NCI-H2029 (cell line): ENCODE measurements around the gene GUCY2F.

Source experiments
- DNase-seq: peaks from one replicate; lab custom pipeline; 2025; lab: John Stamatoyannopoulos, UW

Gene GUCY2F

DNA sequence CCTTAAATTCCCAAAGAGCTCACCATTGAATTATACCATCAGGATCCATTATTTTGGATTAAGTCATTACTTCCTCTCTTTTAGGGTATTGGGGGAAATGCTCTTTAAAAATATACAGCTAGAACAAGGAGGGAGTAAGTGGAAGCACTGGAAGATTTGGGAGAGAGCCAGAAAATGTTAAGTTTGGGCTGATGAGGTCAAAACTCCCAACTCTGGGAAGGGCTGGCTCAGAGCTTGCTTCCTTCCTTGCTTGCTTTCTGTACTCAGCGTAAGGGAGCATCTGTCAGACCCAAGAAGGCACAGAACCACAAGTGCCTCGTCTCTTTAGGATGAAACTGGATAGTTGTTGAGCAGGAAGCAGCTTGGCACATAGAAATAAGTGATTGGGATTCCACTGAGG lies 138.2 kb downstream of the GUCY2F start:
- no peak for DNase-seq

DNA sequence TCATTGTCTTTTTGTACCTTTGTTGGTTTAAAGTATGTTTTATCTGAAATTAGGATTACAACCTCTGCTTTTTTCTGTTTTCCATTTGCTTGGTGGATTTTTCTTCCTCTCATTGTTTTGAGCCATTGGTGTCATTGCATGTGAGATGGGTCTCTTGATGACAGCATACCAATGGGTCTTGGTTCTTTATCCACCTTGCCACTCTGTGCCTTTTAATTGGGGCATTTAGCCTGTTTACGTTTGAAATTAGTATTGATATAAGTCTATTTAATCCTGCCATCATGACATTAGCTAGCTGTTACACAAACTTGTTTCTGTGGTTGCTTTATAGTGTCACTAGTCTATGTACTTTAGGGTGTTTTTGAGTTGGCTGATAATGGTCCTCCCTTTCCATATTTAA lies 145.7 kb downstream of the GUCY2F start:
- no peak for DNase-seq

DNA sequence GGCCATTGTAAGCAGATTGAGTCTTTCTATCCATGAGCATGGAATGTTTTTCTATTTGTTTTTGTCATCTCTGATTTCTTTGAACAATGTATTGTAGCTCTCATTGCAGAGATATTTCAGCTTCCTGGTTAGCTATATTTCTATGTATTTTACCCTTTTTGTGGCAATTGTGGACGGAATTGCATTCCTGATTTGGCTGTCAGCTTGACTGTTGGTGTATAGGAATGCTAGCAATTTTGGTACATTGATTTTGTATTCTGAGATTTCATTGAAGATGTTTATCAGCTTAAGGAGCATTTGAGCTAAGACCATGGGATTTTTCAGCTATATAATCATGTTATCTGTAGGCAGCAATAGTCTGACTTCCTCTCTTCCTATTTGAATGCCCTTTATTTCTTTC lies 154.6 kb downstream of the GUCY2F start:
- no peak for DNase-seq
